Esophagus muscularis mucosa (tissue), 4 donors: ENCODE data around the gene KLRG1. TPM values are rescaled to one million over a fixed set of nuclear protein-coding genes. Genes with fewer than 3 reads are reported as not detected.

Source experiments
- DNase-seq: peaks from one replicate; pipeline ENCODE4 v3.0.0-alpha.2; 2017; ENCODE audit errors: extremely low spot score
- H3K27ac ChIP-seq, 4 donors: fragments of 200-600 bp; sonication (generic); replicated peaks in 1 of 4; 1 replicate in 3 of 4; 2 replicates in 1 of 4; pipeline ENCODE4 v1.5.1; 2016 to 2019; ENCODE audit warnings: mild to moderate bottlenecking in 1 of 4
- H3K27me3 ChIP-seq, 4 donors: fragments of 200-600 bp; sonication (generic); one replicate each; pipeline versions ENCODE4 v1.5.1 to v1.6.0; 2016 to 2019
- H3K36me3 ChIP-seq, 4 donors: fragments of 200-600 bp; sonication (generic); one replicate each; pipeline ENCODE4 v1.5.1; 2016 to 2019
- H3K4me1 ChIP-seq, 4 donors: fragments of 200-600 bp; sonication (generic); one replicate each; pipeline ENCODE4 v1.5.1; 2016 to 2019
- H3K4me3 ChIP-seq, 4 donors: fragments of 200-600 bp; sonication (generic); 1 replicate in 2 of 4; 2 replicates in 2 of 4; pipeline ENCODE4 v1.5.1; 2016 to 2019; ENCODE audit warnings: mild to moderate bottlenecking in 4 of 4, moderate library complexity in 1 of 4
- H3K9me3 ChIP-seq, 4 donors: fragments of 200-600 bp; sonication (generic); 1 replicate in 3 of 4; 2 replicates in 1 of 4; pipeline ENCODE4 v1.5.1; 2016 to 2019
- CTCF ChIP-seq, 3 experiments: fragments of 200-600 bp in 2 of 3; fragments of 450-650 bp in 1 of 3; sonication (generic) in 2 of 3; IDR thresholded peaks; one replicate each; pipeline ENCODE4 v1.5.1; 2017 to 2019; ENCODE audit warnings: antibody characterized with exemption in 3 of 3, mild to moderate bottlenecking in 2 of 3, moderate library complexity in 1 of 3
- EP300 ChIP-seq: sonication (generic); formaldehyde crosslinking; IDR thresholded peaks from one replicate; pipeline ENCODE4 v1.6.1; 2017; ENCODE audit warnings: antibody characterized with exemption
- POLR2A ChIP-seq: fragments of 450-650 bp; IDR thresholded peaks from one replicate; pipeline ENCODE4 v1.6.1; 2017; ENCODE audit warnings: antibody characterized with exemption, moderate library complexity, mild to moderate bottlenecking, low read depth
- POLR2AphosphoS5 ChIP-seq, 2 donors: sonication (generic); formaldehyde crosslinking; IDR thresholded peaks; one replicate each; pipeline ENCODE4 v1.6.1; 2017; ENCODE audit warnings: antibody characterized with exemption in 2 of 2
- WGBS: methylation state at CpG from one replicate; pipeline ENCODE4 v1.1.5; 2018; 5-methylcytosine and 5-hydroxymethylcytosine counted together
- intact Hi-C: fragments of 100-400 bp; cut with DNase I; formaldehyde crosslinking; loops from one replicate; pipeline ENCODE4 v1.15.1; 2023
- total RNA-seq, 4 donors: library from RNA; depleted of rRNA; stranded (reverse); fragments of >200 nt; gene quantifications; one replicate each; pipeline versions ENCODE4 v1.1.0 to v1.2.1, GENCODE V29; 2016

Gene KLRG1
- total RNA-seq = 1 to 10 TPM; 1.5 to 2.2 (median 1.8) TPM

- Histone ChIP-seq H3K4me1 (peaks cover 0 to 6% (median 0%) of the 10 kb centered on the region in 4 donors), H3K27me3 (no peaks in the 10 kb centered on the region), H3K9me3 (no peaks in the 10 kb centered on the region), H3K27ac (no peak within 1 kb of the TSS), H3K36me3 (no peaks in the 10 kb centered on the region), H3K4me3 (no peak within 1 kb of the TSS)
- WGBS = 72% methylated on average over 2 of the region's 2 CpGs
- intact Hi-C loops = no loop called here
- TF ChIP-seq EP300 (no peak), POLR2AphosphoS5 (IDR thresholded peaks at IDR 0.05) (no peak), POLR2A (no peak)
- no peak for DNase-seq
Measured at GRCh38 chr12:8989413-8989812, at the start of gene KLRG1. Gene KLRG1, plus strand, starts transcription at chr12:8989546. Its CDS starts 90 bp downstream, at chr12:8989636.

GRCh38 chr12:8941691-8942478 lies 47.5 kb upstream of the KLRG1 start:
- no peaks in the 10 kb centered on the region for H3K9me3 ChIP-seq
- no peak overlapping the region for H3K4me3 ChIP-seq
- intact Hi-C loops = no loop called here
- peaks cover 0 to 4% (median 2%) of the 10 kb centered on the region in 4 donors for H3K4me1 ChIP-seq
- 62% methylated on average over 5 of the region's 5 CpGs for WGBS
- no peak overlapping the region for H3K27ac ChIP-seq
- no peak for DNase-seq
- peaks cover 44 to 80% (median 74%) of the 10 kb centered on the region in 4 donors for H3K36me3 ChIP-seq
- no peak for TF ChIP-seq EP300
- no peak for TF ChIP-seq POLR2AphosphoS5 (IDR thresholded peaks at IDR 0.05)
- TF ChIP-seq CTCF (IDR thresholded peaks at IDR 0.05) = no peak
- TF ChIP-seq POLR2A = no peak
- no peaks in the 10 kb centered on the region for H3K27me3 ChIP-seq

- intact Hi-C loops = no loop called here
- H3K4me1 ChIP-seq = peaks cover 12 to 22% (median 19%) of the 10 kb centered on the region in 4 donors
- no peak for TF ChIP-seq EP300
- TF ChIP-seq POLR2AphosphoS5 (IDR thresholded peaks at IDR 0.05) = no peak
- TF ChIP-seq POLR2A = no peak
- no peak for TF ChIP-seq CTCF (IDR thresholded peaks at IDR 0.05)
- 86% methylated on average over 10 of the region's 10 CpGs for WGBS
- no peak for DNase-seq
- H3K27ac ChIP-seq = no peak overlapping the region
- no peak overlapping the region for H3K4me3 ChIP-seq
- H3K9me3 ChIP-seq = no peaks in the 10 kb centered on the region
- no peaks in the 10 kb centered on the region for H3K27me3 ChIP-seq
- H3K36me3 ChIP-seq = peaks cover 31 to 62% (median 57%) of the 10 kb centered on the region in 4 donors
Measured at GRCh38 chr12:8943565-8944186, 45.7 kb upstream of the KLRG1 start.

GRCh38 chr12:8946733-8947132 lies 42.6 kb upstream of the KLRG1 start:
- Histone ChIP-seq H3K36me3 (peaks cover 25 to 50% (median 46%) of the 10 kb centered on the region in 4 donors), H3K27ac (no peak overlapping the region), H3K9me3 (no peaks in the 10 kb centered on the region), H3K4me3 (no peak overlapping the region), H3K4me1 (peaks cover 22 to 35% (median 31%) of the 10 kb centered on the region in 4 donors), H3K27me3 (no peaks in the 10 kb centered on the region)
- TF ChIP-seq POLR2AphosphoS5 (IDR thresholded peaks at IDR 0.05) (no peak), CTCF (IDR thresholded peaks at IDR 0.05) (no peak)
- no peak for DNase-seq
- intact Hi-C loops = no loop called here
- 73% methylated on average over 1 of the region's 1 CpG for WGBS

GRCh38 chr12:8947737-8948136 lies 41.6 kb upstream of the KLRG1 start:
- intact Hi-C loops = no loop called here
- no peak for TF ChIP-seq EP300
- TF ChIP-seq POLR2A = no peak
- H3K27me3 ChIP-seq = no peaks in the 10 kb centered on the region
- H3K36me3 ChIP-seq = peaks cover 15 to 40% (median 36%) of the 10 kb centered on the region in 4 donors
- peaks cover 22 to 35% (median 31%) of the 10 kb centered on the region in 4 donors for H3K4me1 ChIP-seq
- no peaks in the 10 kb centered on the region for H3K9me3 ChIP-seq
- no peak for DNase-seq
- H3K4me3 ChIP-seq = peak overlapping the region in 1 of 4 donors; percentile 91
- H3K27ac ChIP-seq = no peak overlapping the region
